ENCODE measurements around the gene CCL26. TPM values are rescaled to one million over a fixed set of nuclear protein-coding genes. Genes with fewer than 3 reads are reported as not detected.

Gene CCL26, protein sequence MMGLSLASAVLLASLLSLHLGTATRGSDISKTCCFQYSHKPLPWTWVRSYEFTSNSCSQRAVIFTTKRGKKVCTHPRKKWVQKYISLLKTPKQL
- polyA plus RNA-seq (2011; rRNA removed) (0.26 TPM in 1 of 2 replicates, not detected in the other), polyA minus RNA-seq (2011; rRNA and poly(A)+ RNA removed) (not detected in 2 replicates)

DNA sequence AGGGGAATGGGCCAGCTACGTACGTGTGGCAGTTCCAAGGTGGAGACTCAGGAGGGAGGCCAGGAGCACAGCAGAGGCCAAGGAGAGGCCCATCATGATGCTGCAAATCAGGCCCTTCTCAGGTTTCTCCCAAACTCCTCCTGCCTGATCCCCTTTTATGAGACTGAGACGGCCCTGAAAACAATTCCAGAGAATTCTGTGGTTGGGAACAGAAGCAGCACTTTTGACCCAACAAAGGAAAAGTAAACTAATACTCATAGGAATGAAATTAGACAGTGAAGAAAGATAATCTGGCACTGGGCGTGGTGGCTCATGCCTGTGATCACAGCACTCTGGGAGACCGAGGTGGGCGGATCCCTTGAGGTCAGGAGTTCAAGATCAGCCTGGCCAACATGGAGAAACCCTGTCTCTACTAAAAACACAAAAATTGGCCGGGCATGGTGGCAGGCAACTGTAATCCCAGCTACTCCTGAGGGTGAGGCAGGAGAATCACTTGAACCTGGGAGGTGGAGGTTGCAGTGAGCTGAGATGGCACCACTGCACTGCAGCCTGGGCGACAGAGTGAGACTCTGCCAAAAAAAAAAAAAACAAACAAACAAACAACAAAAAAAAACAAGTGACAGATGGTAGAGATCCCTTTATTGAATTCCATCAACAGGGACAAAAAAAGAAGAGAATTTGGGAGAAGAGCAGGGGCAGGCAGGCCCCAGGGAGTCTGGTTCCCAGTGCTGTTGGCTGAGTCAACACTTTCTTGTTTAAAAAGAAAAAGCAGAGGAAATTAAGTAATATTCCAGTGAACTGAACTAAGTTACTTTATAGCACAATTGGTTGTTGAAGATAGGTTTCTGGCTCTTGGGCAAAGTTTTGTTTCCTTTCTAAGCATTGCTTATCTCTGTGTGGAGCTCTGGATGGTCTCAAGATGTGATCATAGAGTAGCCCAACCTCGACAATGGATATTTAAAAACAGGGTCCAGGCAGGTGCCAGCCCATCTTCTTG lies at the start of gene CCL26:
CCL26 (minus strand) TSS at position 131 of the 997 bp plus-strand sequence; CDS start at position 96, 35 bp downstream.
- peak; percentile 83 for DNase-seq (ENCODE audit: low read depth)
- POLR2A ChIA-PET = no interaction called here
- Histone ChIP-seq H3K36me3 (ENCODE audit: control insufficient read depth, insufficient read depth, low read length) (no peaks in the 10 kb centered on the region), H3K4me3 (ENCODE audit: low read depth, low read length) (no peak within 1 kb of the TSS), H3K27me3 (ENCODE audit: control insufficient read depth, insufficient read depth, low read length) (peaks cover 2% of the 10 kb centered on the region; the same call in 1 of the 2 replicates)
- CTCF ChIA-PET = interaction anchor here (0.7 to 3.0 kb wide), 2 partner anchors 11 to 94 kb away, joined by 3 to 20 read pairs; no protein-coding TSS in a partner anchor
- TF ChIP-seq, protein P1, sequence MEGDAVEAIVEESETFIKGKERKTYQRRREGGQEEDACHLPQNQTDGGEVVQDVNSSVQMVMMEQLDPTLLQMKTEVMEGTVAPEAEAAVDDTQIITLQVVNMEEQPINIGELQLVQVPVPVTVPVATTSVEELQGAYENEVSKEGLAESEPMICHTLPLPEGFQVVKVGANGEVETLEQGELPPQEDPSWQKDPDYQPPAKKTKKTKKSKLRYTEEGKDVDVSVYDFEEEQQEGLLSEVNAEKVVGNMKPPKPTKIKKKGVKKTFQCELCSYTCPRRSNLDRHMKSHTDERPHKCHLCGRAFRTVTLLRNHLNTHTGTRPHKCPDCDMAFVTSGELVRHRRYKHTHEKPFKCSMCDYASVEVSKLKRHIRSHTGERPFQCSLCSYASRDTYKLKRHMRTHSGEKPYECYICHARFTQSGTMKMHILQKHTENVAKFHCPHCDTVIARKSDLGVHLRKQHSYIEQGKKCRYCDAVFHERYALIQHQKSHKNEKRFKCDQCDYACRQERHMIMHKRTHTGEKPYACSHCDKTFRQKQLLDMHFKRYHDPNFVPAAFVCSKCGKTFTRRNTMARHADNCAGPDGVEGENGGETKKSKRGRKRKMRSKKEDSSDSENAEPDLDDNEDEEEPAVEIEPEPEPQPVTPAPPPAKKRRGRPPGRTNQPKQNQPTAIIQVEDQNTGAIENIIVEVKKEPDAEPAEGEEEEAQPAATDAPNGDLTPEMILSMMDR (IDR thresholded peaks at IDR 0.05; ENCODE audit: insufficient read depth, low read depth, low read length) = no peak

DNA sequence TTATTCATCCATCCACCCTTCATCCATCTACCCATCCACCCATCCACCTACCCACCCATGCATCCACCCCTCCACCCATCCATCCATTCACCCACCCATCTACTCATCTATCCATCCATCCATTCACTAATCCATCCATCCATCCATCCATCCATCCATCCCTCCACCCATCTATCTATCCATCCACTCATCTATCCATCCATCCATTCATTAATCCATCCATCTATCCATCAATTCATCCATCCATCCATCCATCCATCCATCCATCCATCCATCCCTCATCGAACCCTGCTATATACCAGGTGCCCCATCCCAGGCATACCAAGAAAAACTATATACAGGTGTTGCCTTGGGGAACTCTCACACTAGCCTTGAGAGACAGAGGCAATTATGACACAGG lies 48.7 kb upstream of the CCL26 start:
- no peak overlapping the region for H3K4me3 ChIP-seq (ENCODE audit: low read depth, low read length)
- H3K36me3 ChIP-seq (ENCODE audit: control insufficient read depth, insufficient read depth, low read length) = no peaks in the 10 kb centered on the region
- ChIA-PET POLR2A (no interaction called here), CTCF (no interaction called here)
- peaks cover 9% of the 10 kb centered on the region for H3K27me3 ChIP-seq (ENCODE audit: control insufficient read depth, insufficient read depth, low read length)
- TF ChIP-seq, protein P1 (IDR thresholded peaks at IDR 0.05; ENCODE audit: insufficient read depth, low read depth, low read length) = no peak
- no peak for DNase-seq (ENCODE audit: low read depth)

DNA sequence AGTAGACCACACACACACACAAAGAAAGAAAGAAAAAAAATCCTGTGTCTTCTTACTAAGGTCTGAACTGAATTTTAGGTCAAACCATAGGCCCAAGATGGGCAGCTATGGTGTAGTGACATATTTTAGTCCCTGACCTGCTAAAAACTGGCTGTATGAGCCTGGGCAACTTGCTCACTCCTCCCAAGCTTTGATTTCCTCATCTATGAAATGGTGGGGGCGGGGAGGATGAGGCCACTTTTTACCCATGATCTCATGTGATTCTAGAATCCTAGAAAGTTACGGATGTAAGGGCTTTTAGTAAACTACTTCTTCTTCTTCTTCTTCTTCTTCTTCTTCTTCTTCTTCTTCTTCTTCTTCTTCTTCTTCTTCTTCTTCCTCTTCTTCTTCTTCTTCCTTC lies 47.7 kb upstream of the CCL26 start:
- no peaks in the 10 kb centered on the region for H3K36me3 ChIP-seq (ENCODE audit: control insufficient read depth, insufficient read depth, low read length)
- H3K4me3 ChIP-seq (ENCODE audit: low read depth, low read length) = no peak overlapping the region
- CTCF ChIA-PET = no interaction called here
- H3K27me3 ChIP-seq (ENCODE audit: control insufficient read depth, insufficient read depth, low read length) = peaks cover 9% of the 10 kb centered on the region
- POLR2A ChIA-PET = no interaction called here
- TF ChIP-seq, protein P1 (IDR thresholded peaks at IDR 0.05; ENCODE audit: insufficient read depth, low read depth, low read length) = no peak
- DNase-seq (ENCODE audit: low read depth) = no peak

DNA sequence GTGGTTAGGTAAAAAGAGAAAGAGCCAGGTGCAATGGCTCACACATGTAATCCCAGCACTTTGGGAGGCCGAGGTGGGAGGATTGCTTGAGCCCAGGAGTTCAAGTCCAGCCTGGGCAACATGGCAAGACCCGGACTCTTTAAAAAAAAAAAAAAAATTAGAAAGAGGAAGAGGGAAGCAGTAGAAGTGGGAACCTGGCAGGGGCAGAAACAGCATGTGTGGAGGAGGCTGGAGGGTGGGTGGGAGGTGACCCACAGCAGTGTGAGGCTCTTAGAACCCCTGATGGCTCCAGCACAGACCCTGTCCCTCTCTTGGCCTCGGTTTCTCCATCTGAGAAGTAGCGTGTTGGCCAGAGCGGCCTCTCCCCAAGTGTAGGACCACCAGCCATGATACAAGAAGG lies 46.5 kb upstream of the CCL26 start:
- Histone ChIP-seq H3K27me3 (ENCODE audit: control insufficient read depth, insufficient read depth, low read length) (peaks cover 9% of the 10 kb centered on the region), H3K4me3 (ENCODE audit: low read depth, low read length) (no peak overlapping the region), H3K36me3 (ENCODE audit: control insufficient read depth, insufficient read depth, low read length) (no peaks in the 10 kb centered on the region)
- ChIA-PET POLR2A (no interaction called here), CTCF (no interaction called here)
- TF ChIP-seq, protein P1 (IDR thresholded peaks at IDR 0.05; ENCODE audit: insufficient read depth, low read depth, low read length) = no peak
- no peak for DNase-seq (ENCODE audit: low read depth)

DNA sequence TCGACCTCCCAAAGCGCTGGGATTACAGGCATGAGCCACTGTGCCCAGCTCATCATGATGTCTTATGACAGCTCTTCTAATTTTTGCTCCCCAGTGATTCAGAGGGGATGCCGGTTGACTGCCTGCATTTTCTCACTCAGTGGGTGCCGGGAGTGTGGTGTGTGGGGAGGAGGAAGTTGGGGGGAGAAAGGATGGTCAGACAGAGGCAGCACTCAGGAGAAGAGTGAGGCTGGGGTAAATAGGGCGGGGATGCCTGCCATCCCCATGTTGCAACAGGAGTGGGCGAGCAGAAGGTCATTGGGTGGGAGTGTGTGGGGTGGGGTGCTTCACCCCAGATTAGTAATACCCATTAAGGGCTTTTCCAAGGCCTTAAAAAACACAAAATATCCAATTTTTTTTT lies 45.1 kb upstream of the CCL26 start:
- DNase-seq (ENCODE audit: low read depth) = no peak
- ChIA-PET CTCF (interaction anchor here (0.6 to 1.2 kb wide), 2 partner anchors 8 to 204 kb away, joined by 3 read pairs; no protein-coding TSS in a partner anchor), POLR2A (no interaction called here)
- Histone ChIP-seq H3K36me3 (ENCODE audit: control insufficient read depth, insufficient read depth, low read length) (no peaks in the 10 kb centered on the region), H3K27me3 (ENCODE audit: control insufficient read depth, insufficient read depth, low read length) (peaks cover 5% of the 10 kb centered on the region; the same call in 1 of the 2 replicates), H3K4me3 (ENCODE audit: low read depth, low read length) (no peak overlapping the region)
- TF ChIP-seq, protein P1 (IDR thresholded peaks at IDR 0.05; ENCODE audit: insufficient read depth, low read depth, low read length) = no peak
